ENCODE results near the gene RECQL5.
"Not testable (repeated sequence)": the region's sequence is repeated elsewhere in the genome, so short reads cannot be mapped to it uniquely, and the experiment has no call there.

RECQL5 gene

DNA sequence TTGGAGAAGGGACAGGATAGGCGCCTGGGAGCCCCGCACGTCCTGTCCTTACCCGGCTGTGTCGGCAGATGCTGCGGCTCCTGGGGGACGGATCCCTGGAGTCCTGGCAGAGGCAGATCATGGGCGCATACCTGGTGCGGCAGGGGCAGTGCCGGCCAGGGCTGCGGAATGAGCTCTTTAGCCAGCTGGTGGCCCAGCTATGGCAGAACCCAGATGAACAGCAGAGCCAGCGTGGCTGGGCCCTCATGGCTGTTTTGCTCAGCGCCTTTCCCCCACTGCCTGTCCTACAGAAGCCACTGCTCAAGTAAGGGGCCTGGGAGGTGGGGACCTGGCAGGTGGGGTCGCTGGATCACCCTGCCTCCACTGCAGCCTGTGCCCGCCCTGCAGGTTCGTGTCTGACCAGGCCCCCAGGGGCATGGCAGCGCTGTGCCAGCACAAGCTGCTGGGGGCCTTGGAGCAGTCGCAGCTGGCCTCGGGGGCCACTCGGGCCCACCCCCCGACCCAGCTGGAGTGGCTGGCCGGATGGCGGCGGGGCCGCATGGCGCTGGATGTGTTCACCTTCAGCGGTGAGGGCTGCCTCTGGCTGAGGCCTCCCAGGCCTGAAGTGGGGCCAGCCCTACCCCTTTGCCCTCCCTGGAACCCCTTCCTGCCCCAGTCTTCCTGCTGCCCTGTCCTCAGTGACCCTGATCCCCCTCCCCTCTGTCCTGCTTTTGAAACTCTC, 53.9 kb downstream of the RECQL5 start:
- DNase-seq: no peak

DNA sequence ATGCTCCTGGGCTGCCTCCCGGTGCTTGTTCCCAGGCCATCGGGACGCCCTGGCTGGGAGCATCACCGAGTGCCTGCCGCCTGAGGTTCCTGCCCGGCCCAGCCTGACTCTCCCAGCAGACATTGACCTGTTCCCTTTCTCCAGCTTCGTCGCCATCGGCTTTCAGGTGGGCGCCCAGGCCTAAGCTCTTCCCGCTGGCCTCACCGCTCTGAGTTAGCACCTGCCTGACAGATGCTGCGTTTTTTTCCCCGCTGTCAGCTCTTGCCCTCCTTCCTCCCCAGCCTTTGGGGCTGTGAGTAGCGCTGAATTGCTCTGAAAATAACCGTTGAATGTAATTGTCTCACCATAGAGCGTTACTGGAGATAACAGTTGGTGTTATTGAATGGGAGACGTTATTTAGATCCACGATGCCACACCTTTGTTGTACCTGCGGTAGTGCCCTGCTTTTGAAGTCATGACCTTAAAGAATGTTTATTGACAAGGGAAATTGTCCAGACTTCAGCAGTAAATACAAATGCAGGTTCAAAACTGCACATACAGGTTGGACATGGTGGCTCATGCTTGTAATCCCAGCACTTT, 55.0 kb downstream of the RECQL5 start:
- no peak for DNase-seq

DNA sequence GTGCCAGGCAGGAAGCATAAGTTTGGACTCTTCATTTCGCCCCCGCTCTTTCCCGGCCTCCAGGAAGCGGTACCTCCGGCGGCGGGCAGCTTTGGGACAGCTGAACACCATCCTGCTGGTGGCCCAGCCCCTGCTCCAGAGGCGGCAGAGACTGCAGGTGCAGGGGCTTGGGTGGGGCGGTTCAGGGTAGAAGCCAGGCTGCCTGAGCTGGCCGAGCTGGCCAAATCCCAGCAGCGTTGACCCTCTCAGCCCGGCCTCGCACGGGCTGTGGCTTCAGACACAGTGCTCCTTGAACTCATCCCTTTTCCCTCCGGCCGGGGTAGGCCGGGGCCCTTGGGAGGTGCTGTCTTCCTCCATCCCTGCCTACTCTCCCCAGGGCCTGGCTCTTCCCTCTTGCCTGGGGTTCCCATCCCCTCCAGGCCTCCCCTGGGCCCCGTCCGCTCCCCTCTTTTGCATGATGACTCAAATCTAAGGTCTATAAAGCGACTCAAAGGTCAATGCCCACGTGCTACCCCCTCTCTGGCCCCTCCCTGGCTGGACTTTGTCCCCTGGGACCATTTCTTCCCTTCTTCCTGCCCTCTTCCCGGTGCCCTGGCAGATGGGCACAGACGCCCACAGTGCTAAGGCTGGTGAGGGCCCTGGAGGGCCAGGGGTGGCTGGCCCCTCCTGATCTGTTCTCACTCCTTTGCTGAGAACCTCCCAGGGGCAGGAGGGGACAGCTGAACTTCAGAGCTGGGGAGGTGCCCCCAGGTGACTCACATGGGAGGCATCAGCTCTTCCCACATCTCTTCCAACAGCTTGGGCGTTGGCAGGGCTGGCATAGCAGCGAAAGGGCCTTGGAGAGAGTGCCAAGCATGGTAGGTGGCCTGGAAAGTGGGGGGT, 56.6 kb downstream of the RECQL5 start:
- DNase-seq: no peak

DNA sequence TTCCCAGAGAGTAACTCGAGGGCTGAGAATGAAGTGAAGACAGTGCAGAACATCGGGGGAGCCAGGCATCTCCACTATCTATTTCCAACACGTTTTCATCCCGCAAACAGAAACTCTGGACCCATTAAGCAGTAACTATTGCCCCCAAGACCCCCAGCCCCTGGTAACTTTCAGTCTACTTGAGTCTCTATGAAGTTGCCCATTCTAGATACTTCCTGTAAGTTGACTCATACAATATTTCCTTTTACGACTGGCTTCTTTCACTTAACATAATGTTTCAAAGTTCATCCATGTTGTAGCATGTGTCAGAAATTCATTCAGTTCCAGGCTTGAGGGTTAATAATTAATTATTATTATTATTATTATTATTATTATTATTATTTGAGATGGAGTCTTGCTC, 59.9 kb downstream of the RECQL5 start:
- no peak for DNase-seq

DNA sequence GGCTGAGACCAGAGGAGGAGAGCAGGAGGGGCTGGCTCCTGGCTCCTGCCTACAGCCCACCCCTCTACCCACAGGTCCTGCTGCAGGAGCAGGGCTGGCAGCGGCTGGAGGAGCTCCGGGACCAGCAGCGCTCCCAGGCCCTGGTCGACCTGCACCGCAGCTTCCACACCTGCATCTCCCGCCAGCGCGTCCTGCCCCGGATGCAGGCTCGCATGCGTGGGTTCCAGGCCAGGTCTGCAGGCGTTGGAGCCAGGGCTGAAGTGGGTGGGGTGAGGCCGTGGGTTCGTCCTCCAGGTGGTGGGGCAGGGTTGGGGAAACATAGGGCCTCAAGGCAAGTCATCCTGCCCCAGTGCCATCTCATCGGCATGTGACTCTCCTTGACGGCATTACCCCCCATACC, 61.2 kb downstream of the RECQL5 start:
- DNase-seq: no peak

DNA sequence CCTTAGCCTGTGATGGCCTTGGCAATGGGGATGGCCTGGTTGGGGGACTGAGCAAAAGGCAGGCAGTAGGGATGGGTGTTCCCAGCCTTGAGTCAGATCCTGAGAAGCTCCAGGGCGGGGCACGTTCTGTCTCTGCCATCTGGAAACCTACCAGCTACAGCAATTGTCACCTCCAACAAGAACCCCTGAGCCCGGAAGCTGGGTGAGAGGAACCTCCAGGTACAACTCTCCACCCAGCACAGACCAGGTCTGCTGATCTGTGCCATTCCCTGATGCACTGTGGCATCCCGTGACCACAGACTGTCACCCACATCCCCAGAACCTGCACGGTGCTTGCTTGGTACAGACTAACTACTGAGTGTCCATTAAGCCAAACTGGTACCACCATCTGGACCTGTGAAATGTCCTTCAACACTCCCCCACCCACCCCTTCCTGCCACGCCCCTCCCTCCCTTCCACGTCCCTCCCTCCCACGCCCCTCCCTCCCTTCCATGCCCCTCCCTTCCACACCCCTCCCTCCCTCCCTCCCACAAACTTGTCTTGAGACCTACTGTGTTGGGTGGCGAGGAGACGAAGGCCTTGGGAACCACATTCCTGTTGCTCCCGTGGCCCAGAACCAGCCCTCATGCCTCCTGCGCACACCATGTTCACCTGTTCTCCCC, 62.8 kb downstream of the RECQL5 start:
- DNase-seq: no peak

DNA sequence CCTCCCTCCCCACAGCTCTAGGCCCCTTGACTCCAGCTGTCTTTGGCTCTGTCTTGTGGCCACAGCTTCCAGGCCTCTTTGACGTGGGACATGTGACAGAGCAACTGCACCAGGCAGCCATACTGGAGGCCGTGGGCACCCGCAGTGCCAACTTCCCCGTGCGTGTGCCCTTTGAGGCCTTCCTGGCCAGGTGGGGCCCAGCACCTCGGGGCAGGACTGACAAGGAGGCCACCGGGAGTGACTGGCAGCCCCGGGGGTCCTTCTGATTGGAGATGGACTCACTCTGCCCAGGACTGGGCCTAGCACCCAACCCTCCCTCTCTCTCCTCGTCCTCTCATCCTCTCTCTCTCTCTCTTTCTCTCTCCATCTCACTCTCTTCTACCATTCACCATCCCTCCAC, 63.8 kb downstream of the RECQL5 start:
- no peak for DNase-seq

DNA sequence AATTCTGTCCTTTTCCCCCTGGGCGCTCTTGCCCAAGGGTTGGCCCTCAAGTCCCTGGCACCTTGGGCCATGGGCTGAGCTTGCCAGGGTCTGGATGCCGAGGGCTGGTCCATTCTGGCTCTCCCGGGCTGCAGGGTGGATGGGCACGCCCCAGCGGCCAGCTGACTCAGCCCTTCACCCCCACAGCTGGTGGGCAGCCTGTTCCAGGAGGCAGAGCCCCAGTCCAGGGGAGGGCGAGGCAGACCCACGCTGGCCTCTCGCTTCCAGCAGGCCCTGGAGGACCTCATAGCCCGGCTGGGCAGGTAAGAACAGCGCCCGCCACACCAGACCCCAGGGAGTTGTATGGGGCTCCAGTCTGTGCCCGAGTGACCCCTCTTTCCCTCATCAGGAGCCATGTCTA, 64.3 kb downstream of the RECQL5 start:
- DNase-seq: no peak

DNA sequence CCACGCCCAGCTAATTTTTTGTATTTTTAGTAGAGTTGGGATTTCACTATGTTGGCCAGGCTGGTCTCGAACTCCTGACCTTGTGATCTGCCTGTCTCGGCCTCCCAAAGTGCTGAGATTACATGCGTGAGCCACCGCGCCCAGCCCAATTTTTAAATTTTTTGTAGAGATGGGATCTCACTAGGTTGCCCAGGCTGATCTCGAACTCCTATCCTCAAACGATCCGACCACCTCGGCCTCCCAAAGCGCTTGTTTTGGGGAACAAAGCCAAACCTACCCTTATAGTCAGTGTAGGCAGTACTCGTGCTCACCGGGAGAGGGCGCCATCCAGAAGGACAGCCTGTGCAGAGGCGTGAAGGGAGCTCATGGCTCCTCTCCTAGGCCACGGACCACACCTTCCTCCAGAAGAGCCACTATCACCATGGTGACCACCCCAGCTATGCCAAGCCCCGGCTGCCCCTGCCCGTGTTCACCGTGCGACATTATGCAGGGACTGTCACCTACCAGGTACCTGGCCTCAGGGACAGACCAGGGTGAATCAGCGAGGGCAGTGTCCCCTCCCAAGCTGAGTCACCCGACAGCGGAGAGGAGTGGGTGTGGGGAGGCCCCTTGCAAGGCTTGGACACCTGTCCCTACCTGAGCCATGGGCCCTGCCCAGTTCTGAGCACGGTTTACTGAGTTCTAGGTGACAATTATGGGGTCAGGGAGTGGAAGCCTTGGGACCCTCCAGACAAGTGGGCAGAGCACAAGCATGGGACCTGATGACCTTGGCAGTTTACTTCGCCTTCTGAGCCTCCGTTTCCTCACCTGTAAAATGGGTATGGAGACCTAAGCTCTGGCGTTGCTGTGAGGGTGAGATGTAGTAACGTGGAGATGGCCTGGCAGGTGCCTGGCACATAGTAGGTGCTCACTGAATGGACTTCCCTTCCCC, 65.6 kb downstream of the RECQL5 start:
- DNase-seq: peak; percentile 54

DNA sequence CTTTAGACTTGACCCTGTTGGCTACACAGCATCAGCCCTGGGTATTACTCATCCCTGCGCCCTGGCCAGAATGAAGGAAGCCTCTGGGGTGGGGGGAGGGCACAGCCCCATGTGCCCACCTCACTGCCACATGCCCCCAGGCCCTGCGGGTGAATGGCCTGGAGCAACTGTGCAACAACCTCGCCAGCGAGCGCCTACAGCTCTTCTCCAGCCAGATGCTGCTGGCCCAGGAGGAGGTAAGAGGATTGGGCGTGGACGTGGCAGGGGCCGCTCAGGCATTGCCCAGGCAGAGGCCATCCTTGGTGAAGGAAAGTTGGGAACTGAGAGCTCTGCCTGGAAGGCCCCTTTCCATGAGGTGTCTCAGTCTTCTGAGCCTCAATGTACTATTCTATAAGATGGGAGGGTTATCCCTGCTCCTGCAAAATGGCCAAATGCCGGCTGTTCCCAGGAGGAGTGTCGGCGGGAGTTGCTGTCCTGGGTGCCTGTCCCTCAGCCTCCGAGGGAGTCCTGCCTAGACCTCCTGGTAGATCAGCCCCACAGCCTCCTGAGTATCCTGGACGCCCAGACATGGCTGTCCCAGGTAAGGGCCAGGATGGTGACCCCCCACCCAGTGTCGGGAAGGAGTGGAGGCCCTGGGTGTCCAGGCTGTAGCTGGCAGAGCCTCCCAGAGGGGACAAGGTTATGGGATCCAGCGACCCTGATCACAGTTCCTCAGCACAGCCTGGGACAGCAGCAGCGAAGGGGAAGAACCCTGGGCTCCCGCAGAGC, 70.5 kb downstream of the RECQL5 start:
- DNase-seq: no peak

DNA sequence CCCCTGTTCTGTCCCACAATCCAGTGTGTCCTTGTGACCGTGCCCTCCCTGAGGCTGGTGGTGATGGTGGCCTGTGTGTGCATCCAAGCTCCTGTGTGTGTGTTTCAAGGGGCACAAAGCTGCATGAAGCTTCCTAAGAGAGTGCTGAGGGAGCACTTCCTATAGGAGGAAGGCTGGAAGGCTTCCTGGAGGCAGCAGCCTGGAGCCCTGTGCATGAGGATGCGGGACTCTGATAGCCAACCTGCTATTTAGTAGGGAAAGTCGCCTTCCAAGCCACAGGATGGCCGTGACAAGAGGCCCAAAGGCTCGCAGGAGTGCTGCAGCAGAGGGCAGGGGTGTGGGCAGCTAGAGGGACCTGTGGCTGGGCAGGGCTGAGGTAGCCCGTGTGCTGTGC, 71.0 kb downstream of the RECQL5 start:
- no peak for DNase-seq

DNA sequence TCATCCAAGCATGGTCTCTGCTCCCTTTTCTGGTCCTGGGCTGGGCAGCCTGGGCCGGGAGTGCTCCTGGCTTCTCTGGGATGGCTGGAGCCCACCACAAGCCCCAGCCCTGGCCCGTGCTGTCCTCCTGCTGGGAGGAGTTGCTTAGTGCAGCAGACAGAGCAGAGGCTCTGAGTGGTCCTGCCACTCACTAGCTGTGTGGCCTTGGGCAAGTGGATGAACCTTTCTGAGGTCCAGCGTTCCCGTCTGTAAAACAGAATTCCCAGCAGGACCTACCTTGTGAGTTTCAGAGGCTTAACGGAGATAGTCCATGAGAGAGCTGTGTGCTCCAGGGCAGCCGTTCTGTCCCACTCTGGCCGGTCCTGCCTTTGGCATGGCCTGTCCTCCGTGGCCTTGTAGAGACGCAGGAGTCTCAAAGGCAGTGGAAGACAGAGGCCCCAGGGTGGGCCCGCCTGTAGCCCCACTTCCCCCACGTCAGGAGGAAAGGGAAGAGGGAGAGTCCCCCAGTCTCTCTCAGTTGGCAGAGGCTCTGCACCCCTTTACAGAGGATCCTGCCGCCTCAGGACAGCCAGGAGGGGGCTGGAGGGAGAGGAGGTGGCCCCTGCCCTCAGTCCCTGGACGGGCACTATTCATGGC, 71.6 kb downstream of the RECQL5 start:
- no peak for DNase-seq

DNA sequence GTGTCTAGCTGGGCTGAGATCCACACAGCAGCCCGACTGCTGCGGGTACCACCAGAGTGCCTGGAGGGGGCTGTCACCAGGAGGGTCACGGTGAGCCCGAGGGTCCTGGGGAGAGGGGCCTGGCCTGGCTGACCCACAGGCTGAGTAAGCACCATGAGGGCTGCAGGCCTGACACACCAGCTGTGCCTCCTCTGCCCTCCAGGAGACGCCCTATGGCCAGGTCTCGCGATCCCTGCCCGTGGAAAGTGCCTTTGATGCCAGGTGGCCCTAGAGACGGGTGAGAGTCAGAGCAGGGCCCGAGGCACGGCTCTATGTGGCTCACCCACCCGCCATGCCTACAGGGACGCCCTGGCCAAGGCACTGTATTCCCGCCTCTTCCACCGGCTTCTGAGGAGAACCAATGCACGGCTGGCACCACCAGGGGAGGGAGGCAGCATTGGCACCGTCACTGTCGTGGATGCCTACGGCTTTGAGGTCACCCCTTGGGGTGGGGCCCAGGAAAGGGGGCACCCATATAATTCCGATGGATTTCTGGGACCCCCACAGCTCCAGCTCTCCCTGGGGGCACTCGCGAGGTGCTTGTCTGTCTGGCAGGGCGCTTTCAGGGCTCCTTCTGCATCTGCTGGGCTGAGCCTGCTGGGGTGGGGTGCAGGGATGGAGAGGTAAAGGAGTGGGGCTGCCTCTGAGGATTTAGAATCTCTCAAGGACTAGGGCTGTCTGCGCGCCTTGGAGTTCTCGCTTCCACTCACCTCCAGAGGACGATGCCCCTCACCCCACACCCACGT, 72.3 kb downstream of the RECQL5 start:
- no peak for DNase-seq

DNA sequence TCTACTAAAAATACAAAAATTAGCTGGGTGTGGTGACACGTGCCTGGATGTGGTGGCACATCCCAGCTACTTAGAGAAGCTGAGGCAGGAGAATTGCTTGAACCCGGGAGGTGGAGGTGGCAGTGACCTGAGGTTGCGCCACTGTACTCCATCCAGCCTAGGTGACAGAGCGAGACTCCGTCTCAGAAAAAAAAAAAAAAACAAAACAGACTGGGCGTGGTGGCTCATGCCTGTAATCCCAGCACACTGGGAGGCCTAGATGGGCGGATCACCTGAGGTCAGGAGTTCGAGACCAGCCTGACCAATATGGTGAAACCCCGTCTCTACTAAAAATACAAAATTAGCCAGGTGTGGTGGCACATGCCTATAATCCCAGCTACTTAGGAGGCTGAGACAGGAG, 73.5 kb downstream of the RECQL5 start:
- not testable (repeated sequence) for DNase-seq

DNA sequence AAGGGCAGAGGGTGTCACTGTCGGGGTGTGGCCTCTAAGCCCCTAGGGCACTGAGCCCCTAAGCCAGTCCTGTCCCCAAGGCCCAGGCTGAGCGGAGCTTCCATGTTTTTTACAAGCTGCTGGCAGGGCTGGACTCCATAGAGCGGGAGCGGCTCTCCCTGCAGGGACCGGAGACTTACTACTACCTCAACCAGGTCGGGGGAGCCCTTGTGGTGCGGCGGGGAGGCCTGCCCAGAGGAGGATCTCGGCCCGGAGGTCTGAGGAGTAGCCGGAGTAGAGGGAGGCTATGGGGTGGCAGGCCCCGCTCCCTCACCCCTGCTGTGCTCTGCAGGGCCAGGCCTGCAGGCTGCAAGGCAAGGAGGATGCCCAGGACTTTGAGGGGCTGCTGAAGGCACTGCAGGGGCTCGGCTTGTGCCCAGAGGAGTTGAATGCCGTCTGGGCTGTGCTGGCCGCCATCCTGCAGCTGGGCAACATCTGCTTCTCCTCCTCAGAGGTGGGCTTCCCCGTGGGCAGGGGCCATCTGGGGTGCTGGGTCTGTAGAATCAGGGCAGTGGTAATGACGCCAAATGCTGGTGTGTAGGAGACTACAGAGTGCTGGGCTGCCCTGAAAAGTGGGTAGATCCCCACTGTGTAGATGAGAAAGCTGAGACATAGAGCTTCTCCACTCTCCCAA, 74.5 kb downstream of the RECQL5 start:
- no peak for DNase-seq

DNA sequence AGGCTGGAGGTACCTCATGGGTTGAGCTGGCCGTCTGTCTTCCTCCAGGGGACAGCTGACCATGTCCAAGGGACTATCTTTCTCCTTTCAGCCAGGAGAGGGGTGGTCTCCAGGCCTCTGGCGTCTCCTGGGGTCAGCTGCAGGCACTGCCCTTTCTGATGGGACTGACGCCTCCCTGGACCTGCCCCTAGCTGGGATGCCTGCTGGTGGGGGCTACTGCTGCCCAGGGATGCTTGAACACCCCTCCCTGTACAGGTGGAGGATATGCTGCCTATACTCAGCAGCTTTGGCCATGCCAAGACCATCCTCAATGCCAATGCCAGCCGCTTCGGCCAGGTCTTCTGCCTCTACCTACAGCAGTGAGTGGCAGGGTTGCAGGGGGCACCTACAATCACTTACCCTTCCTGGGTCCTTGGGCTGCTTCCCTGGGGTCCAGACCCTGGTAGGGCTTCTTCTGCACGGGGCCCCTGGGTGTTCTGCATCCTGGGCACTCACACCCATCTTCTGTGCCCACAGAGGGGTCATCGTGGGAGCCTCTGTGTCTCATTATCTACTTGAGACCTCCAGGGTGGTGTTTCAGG, 75.1 kb downstream of the RECQL5 start:
- no peak for DNase-seq

DNA sequence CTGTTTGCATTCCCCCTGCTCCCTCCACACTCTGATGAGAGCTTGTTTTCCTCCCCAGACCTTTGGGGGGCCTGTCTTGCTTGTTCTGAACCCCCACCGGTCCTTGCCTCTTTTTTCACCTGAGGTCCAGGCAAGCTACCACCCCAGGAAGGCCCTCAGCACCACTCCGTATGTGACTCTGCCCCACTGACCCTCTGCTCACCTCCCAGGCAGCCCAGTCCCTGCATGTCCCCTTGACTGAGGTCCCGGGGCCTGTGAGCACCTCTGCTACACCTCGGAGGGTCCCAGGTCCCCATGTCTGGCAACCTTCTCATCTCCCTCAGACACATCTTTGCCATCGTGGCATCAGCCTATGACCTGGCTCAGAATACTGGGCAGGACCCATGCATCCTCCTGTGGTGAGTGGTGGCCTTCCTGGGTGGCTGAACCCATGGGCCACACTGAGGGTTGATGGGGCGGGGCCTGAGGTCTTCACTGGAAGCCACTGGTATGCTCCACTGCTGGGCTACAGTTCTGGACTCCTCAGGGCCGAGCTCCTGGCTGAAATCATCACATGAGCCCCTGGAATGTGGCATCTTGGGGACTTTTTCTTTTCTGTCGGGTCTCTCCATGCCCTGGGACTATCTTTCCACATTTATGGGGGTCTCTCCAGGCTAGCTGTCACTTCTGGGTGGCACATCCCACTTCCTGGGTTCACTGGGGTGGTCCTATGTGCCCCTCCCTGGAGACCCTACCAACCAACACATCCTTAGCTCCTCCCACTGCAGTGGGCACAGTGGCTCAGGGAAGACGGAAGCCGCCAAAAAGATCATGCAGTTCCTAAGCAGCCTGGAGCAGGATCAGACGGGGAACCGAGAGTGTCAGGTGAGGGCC, 75.9 kb downstream of the RECQL5 start:
- no peak for DNase-seq

DNA sequence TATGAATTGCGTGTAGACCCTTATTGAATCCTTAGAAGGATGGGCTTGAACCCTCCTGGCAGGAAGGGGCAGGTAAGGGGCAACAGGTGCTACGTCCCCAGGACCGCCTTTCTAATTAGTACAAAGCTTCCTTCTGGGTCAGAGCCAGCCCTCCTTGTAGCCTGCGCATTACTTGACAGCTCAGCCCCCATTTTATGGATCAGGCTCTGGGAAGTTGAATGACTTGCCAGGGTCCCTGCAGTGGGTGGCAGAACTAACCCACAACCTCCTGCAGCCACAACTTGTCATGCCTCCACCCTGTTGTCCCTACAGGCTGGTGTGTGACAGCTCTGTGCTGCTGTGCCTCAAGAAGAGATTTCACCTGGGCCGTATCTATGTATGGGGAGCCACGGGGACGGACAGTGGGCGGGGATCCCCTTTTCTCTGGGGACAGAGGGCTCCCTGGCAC, 76.6 kb downstream of the RECQL5 start:
- no peak for DNase-seq
